Measurements from ENCODE around the gene SAMD11.
"Not testable (repeated sequence)": the region's sequence is repeated elsewhere in the genome, so short reads cannot be mapped to it uniquely, and the experiment has no call there.

The SAMD11 gene

GRCh38 chr1:978835-979743 lies 55.4 kb downstream of the SAMD11 start:
- DNase-seq = no peak

GRCh38 chr1:979744-980072 lies 56.0 kb downstream of the SAMD11 start:
- no peak for DNase-seq

GRCh38 chr1:980137-980571 lies 56.4 kb downstream of the SAMD11 start:
- no peak for DNase-seq

DNA sequence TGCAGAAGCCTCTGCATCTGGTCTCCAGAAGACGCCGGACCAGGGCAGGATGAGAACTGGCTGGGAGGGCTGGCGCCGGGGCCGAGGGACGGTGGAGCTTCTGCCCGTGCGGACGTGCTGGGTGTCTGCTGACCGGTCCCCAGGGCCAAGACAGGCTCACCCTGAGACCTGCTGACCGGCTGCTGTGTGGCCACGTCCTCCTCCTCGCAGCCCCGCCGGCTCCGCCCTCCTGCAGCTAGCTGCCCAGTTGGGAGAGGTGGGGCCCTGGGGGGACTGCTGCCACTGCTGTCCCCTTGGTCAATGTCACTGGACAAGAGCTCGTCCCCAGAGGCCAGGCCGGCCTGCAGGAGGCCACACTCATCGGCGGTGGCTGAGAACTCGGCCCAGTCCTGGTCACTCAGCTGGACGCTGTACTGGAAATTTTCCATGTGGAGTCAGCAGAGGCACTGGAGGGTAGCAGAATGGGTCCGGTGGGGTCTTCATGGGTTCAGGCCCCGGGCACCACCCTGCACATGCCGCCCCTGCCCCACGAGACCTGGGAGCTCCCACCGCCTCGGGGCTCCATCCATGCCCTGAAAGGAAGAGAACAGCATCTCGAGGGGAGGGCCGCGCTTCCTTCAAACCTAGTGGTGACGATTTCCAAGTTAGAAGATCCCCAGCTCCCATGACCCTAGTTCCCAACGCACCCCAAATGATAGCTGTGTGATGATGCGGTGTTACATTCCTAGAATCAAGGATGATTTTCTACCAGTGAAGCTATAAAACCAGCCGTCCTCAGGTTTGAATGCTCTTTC lies 57.1 kb downstream of the SAMD11 start:
- no peak for DNase-seq

GRCh38 chr1:981491-981954 lies 57.8 kb downstream of the SAMD11 start:
- DNase-seq = no peak

DNA sequence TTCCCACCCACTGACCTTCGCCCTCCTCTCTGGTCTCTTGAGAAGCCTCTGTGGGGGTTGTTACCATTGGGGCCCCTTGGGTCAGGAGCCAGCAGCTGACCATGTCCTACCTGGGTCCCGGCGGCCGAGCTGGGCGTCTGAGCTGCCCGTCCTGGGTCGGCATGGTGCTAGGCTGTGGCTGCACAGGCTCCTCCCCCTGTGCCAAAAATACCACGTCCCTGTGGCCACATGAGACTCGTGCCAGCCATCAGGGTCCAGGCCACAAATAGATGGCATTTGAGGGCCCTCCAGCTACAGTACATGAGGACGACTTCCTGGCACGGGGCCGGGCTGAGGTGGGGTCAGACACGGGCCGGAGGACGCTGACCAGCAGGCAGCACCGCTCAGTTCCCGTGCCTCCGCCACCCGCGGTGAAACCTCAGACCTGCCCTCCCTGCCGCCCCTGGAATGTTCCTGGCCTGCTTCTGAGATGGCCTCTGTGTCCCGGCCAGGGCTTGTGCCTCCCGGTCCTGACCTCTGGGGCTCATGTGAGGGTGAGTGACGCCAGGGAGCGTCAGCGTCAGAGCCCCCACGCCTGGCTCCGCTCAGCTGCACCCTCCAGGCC lies 58.3 kb downstream of the SAMD11 start, which contains the start of gene PERM1:
TSS of gene PERM1 (minus strand) at position 139 of the 604 bp plus-strand sequence. CDS start 1,064 bp downstream, outside the sequence.
- no peak for DNase-seq

DNA sequence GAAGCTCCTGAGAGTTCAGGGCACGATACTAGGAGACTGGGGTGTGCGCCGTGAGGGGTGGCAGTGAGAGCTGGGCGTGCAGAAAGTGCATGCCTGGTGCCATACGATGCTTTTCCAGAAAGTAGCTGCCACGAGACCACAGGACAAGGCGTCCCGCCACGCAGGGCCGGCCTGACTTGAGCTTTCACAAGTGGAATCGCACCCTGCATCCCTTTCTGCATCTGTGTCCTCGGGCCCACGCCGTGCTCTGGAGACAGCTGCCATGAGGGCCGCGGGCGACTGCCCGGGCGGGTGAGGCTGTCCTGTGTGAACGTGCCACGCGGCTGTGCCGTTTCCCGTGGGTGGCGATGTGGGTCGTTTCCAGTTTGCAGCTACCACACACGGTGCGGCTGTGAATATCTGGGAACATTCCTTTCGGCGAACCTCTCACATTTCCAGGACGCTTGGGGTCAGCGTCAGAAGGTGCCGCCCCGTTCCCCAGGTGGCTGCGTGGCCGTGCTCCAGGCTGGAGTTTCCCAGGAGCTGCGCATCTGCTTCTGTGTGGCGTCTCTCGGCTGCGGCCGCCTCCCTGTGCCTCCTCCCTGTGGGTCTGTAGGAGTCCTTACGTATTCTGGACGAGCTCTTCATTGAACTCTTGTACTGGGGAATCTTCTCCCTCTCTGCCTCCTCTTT lies 59.2 kb downstream of the SAMD11 start:
- DNase-seq = no peak

GRCh38 chr1:983798-984475 lies 60.2 kb downstream of the SAMD11 start:
- DNase-seq = no peak

- no peak for DNase-seq
These were observed 60.7 kb downstream of the SAMD11 start for GRCh38 chr1:984476-984814.

DNA sequence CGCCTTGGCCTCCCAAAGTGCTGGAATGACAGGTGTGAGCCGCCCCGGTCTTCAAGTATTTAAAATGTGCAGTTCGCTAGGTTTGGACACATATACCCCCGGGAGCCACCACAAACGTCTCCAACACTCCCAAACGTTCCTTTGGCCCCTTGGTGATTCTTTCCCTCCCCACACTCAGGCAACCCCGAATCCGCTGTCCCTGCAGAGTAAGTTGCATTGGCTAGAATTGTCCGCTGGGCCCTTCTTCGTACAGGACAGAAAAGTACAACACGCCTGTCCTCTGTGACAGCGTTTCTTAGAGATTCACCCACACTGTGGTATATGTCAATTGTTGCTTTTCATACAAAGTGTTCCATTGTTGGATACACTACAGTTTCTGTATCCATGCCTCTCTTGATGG lies 61.4 kb downstream of the SAMD11 start:
- DNase-seq = no peak

DNA sequence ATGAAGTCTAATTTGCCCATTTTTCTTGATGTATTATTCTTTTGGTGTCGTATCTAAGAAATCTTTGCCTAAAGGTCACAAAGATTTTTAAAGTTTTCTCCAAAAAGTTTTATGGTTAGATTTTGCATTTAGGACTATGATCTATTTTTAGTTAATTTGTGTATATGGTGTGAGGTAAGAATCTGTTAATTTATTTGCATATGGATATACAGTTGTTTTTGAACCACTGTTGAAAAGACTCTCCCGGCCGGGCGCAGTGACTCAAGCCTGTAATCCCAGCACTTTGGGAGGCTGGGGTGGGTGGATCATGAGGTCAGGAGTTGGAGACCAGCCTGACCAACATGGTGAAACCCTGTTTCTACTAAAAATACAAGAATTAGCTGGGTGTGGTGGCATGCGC lies 64.3 kb downstream of the SAMD11 start:
- not testable (repeated sequence) for DNase-seq

DNA sequence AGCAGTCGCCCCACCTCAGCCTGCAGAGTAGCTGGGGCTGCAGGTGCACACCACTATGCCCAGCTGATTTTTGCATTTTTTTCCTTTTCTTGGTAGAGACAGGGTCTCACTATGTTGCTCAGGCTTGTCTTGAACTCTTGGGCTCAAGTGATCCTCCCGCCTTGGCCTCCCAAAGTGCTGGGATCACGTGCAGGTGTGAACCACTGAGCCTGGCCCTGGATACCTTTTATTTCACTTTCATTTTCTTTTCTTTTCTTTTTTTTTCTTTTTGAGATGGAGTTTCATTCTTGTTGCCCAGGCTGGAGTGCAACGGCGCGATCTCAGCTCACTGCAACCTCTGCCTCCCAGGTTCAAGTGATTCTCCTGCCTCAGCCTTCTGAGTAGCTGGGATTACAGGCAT lies 67.6 kb downstream of the SAMD11 start:
- DNase-seq = not testable (repeated sequence)

DNA sequence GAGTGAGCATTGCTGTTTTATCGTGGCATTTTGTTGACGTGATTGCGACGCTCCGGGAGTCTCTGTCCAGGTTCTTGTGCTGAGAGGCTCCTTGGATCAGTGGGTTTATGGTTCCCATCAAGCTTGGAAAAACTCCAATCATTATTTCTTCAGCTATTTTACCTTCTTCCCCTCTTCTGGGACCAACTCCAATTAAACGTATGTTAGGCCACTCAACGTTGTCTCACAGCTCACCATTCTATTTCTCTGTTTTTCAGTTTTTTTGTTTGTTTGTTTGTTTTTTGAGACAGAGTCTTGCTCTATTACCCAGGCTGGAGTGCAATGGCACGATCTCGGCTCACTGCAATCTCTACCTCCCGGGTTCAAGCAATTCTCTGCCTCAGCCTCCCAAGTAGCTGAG lies 68.2 kb downstream of the SAMD11 start:
- no peak for DNase-seq

GRCh38 chr1:992362-992761 lies 68.6 kb downstream of the SAMD11 start:
- no peak for DNase-seq

DNA sequence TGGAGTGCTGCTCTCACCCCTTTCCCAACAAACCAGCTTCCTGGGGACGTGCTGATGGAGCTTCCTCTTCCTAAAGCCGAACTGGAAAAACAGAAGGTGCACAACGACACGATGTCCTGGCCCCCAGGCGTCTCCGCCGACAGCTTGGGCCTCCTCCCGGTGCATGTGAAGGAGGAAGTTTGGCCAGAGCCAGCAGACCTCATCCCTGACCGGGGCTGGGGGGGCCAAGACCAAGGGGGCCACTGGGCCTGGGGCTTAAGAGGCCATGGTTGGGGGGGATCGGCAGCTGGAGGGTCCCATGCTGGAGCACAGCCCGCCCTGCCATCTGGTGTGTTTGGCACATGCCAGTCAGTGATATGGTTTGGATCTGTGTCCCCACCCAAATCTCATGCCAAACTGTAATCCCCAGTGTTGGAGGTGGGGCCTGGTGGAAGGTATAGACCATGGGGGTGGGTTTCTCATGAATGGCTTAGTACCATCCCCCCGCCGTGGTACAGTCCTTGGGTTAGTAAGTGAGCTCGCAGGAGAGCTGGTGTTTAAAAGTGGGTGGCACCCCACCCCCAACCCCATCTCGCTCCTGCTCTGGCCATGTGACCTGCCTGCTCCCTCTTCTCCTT lies 69.8 kb downstream of the SAMD11 start:
- DNase-seq = no peak
